GM10248 (cell line): ENCODE results near the gene GALNT9.

Source experiments
- CTCF ChIA-PET: fragments of 300-600 bp; sonication (Branson Sonifier 250); formaldehyde crosslinking; extraction: SDS; loops from one replicate; lab custom pipeline; 2021; ENCODE audit warnings: antibody characterized with exemption; lab: Yijun Ruan, JAX
- POLR2A ChIA-PET: fragments of 350-650 bp; sonication (Branson Sonifier 250); formaldehyde crosslinking; extraction: SDS; loops from one replicate; lab custom pipeline; 2020; ENCODE audit warnings: antibody characterized with exemption; lab: Yijun Ruan, JAX
- DNase-seq: peaks from one replicate; pipeline ENCODE4 v3.0.0; 2012; ENCODE audit errors: extremely low spot score
- CTCF ChIP-seq: IDR thresholded peaks from 2 replicates; pipeline ENCODE4 v1.5.1; 2012; ENCODE audit warnings: mild to moderate bottlenecking, low read depth; ENCODE audit errors: extremely low read depth, missing control alignments, control extremely low read depth

The GALNT9 gene

GRCh38 chr12:132357623-132358186, 28.3 kb upstream of the GALNT9 start:
- ChIA-PET POLR2A (no interaction called here), CTCF (no interaction called here)
- TF ChIP-seq CTCF = no peak
- DNase-seq = no peak

- ChIA-PET CTCF (no interaction called here), POLR2A (no interaction called here)
- no peak for DNase-seq
- no peak for TF ChIP-seq CTCF
These were observed 27.6 kb upstream of the GALNT9 start for GRCh38 chr12:132356691-132357622.

DNA sequence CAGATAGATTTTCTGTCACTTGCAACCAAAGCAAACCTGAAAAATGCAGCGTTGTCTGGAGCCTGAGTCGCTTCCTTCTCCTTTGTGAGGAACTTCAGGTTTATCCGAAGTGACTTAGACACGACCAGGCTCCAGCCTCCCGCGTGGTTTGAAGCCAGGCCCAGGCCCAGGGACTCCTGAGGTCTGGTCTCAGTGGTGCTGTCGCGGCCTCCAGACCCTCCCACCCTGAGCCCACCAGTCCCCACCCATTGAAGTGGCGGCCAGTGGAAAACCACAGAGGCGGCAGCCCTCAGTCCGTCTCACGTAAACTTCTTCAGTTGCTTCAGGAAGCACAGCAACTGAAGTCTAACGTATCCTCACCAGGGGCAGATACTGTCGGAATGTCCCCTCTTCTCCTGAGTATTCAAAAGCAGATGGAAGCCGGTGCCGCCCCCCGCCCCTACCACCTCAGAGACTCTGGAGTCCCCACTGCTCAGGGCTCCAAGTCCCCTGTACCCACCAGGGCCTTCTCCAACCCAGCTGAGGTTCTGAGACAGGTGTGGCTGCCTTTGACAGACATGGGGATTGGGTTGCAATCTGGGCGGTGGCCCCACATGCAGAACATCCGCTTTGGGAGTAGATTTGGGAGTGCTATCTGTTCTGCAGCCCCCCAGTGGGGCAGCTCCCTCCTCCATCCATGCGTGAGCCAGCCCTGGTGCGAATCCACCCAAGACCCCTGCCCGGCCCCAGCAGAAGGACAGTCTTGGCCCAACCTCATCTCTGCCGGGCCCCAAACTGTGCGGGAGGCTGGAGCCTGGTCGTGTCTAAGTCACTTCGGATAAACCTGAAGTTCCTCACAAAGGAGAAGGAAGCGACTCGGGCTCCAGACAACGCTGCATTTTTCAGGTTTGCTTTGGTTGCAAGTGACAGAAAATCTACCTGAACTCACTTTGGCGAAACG, 26.6 kb upstream of the GALNT9 start:
- ChIA-PET CTCF (no interaction called here), POLR2A (no interaction called here)
- no peak for TF ChIP-seq CTCF

DNA sequence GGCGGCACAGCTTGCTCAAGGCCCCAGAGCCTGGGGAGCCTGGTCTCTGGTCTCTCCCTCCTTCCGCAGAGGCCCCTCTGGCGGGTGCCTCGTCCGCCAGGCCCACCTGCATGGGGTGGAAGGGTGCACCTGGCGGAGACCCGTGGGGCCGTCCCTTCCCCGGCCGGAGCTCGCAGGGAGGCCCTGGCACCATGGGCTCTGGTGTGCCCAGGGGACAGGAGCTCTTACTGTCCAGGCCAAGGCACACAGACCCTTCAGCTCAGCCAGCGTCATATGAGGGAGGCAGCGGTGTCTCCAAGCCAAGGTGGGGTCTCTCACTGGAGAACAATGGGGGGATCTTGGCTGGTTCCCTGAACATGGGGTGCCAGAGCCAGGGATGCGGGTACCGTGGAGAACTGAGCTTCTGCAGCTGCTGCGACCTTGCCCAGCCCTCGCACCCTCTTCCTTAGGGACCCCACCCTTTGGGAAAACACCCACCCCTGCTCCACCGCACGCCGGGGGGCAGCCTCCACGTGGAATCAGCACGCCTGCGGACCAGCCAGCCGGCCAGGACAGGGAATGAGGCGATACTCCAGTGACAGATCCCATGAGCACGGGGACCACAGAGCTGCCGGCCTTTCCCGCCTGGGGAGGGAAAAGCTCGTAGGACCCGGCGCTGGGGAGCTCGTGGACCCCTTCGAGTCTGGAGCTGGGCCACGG, 25.7 kb upstream of the GALNT9 start:
- no peak for TF ChIP-seq CTCF
- no peak for DNase-seq
- ChIA-PET CTCF (no interaction called here), POLR2A (no interaction called here)

More for the DNA sequence above, 26.6 kb upstream of the GALNT9 start:
- no peak for DNase-seq

DNA sequence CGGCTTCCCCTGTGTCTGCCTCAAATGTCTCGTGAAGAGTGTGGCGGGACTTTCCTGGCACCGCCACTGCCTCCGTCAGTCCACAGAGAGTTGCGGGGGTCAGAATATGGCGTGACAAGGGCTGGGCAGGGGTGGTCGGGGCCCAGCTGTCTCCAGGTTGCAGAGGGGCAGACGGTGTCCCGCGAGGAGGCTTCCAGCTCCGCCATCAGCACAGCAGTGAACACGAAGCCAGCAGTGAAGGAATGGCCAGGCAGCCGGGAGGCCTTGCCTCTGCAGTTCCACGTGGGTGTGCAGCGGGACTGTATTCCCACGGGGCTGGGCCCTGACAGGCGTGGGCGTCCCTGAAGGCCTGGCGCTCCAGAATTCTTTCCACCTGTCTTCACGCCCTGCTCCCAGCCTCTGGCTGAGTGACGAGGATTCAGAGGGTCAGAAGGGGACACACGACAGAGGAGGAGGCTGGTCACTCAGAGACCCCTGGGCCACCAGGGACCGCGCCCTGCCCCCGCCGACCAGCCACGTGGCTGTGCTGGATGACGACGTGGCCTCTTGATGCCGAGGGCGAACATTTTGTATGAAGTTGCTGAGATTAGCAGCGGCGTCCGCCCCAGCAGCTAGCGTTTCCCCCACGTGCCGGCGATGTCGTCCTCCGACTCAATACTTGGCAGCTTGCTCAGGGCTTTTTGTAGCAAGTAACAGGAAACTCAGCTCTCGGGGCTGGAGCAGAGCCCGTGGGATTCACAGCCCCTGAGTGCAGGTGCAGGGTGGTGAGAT, 25.0 kb upstream of the GALNT9 start:
- no peak for TF ChIP-seq CTCF
- ChIA-PET CTCF (no interaction called here), POLR2A (no interaction called here)
- no peak for DNase-seq
